Endodermal cell (in vitro differentiated cells): ENCODE measurements around the gene JMY. TPM values are rescaled to one million over a fixed set of nuclear protein-coding genes. Genes with fewer than 3 reads are reported as not detected.
"Not testable (repeated sequence)": the region's sequence is repeated elsewhere in the genome, so short reads cannot be mapped to it uniquely, and the experiment has no call there.

Source experiments
- DNase-seq: peaks from one replicate; pipeline ENCODE4 v3.0.0-alpha.2; 2017
- H3K27ac ChIP-seq: 2 replicates; pipeline ENCODE4 v1.5.1; 2013; ENCODE audit warnings: mild to moderate bottlenecking, low read depth, low read length, moderate library complexity
- H3K27me3 ChIP-seq: 2 replicates; pipeline ENCODE4 v1.6.1; 2013; ENCODE audit warnings: mild to moderate bottlenecking, low read length, moderate library complexity; ENCODE audit not compliant: insufficient read depth, control insufficient read depth, poor library complexity, severe bottlenecking
- H3K36me3 ChIP-seq: 2 replicates; pipeline ENCODE4 v1.7.0; 2013; ENCODE audit warnings: mild to moderate bottlenecking, low read length, moderate library complexity; ENCODE audit not compliant: control insufficient read depth, insufficient read depth
- H3K4me1 ChIP-seq: one replicate; pipeline ENCODE4 v1.7.0; 2013; ENCODE audit warnings: low read length; ENCODE audit not compliant: control insufficient read depth, insufficient read depth
- H3K4me3 ChIP-seq: 2 replicates; pipeline ENCODE4 v1.5.1; 2013; ENCODE audit warnings: mild to moderate bottlenecking, low read length, moderate library complexity
- H3K9ac ChIP-seq: 2 replicates; pipeline ENCODE4 v1.6.1; 2013; ENCODE audit warnings: mild to moderate bottlenecking, low read length, moderate library complexity; ENCODE audit not compliant: poor library complexity, severe bottlenecking; ENCODE audit errors: extremely low read depth
- H3K9me3 ChIP-seq: 2 replicates; pipeline ENCODE4 v1.6.1; 2013; ENCODE audit warnings: mild to moderate bottlenecking, low read length, moderate library complexity; ENCODE audit not compliant: control insufficient read depth
- H3K27ac Mint-ChIP-seq: 2 replicates; pipeline ENCODE4 v1.8.0; 2020; ENCODE audit warnings: mixed read lengths
- H3K27me3 Mint-ChIP-seq: 2 replicates; pipeline ENCODE4 v1.8.0; 2021; ENCODE audit warnings: mild to moderate bottlenecking, mixed read lengths; ENCODE audit not compliant: insufficient read depth
- H3K36me3 Mint-ChIP-seq: 2 replicates; pipeline ENCODE4 v1.8.0; 2020; ENCODE audit warnings: low read depth, mixed read lengths
- H3K4me1 Mint-ChIP-seq: 2 replicates; pipeline ENCODE4 v1.8.0; 2020; ENCODE audit warnings: mixed read lengths
- H3K4me3 Mint-ChIP-seq: 2 replicates; pipeline ENCODE4 v1.8.0; 2020; ENCODE audit warnings: mild to moderate bottlenecking, moderate library complexity, mixed read lengths
- H3K9me3 Mint-ChIP-seq: 2 replicates; pipeline ENCODE4 v1.8.0; 2020; ENCODE audit warnings: mild to moderate bottlenecking, mixed read lengths
- CTCF ChIP-seq: fragments of 200-600 bp; sonication (generic); conservative IDR thresholded peaks from 2 replicates; pipeline ENCODE4 v1.5.0; 2021; ENCODE audit warnings: antibody characterized with exemption, mild to moderate bottlenecking
- WGBS, 2 experiments: methylation state at CpG; one replicate each; pipeline versions ENCODE4 v1.1.5 to v1.1.7; 2013; ENCODE audit warnings: missing lambda C conversion rate in 2 of 2, mixed read lengths in 1 of 2; ENCODE audit not compliant: insufficient coverage in 1 of 2, insufficient read length in 1 of 2; 5-methylcytosine and 5-hydroxymethylcytosine counted together
- total RNA-seq, 2 donors: library from RNA; stranded (reverse); fragmentation: NEBNext Ultra II Directional in 1 of 2; extraction: Animal tissue kit (Norgen Biotek cat#: 25700) in 1 of 2; gene quantifications; 2 replicates in 1 of 2; 3 replicates in 1 of 2; pipeline ENCODE4 v1.2.1, GENCODE V29; 2021

Gene JMY
- total RNA-seq, 2 donors from 2014 or later = 19.4 to 20.8 TPM

GRCh38 chr5:79242242-79243039 is 6.5 kb downstream of the JMY start:
- H3K36me3 ChIP-seq = no peaks in the 10 kb centered on the region
- no peak overlapping the region for H3K9ac ChIP-seq
- H3K9me3 Mint-ChIP-seq = no peaks in the 10 kb centered on the region
- no peaks in the 10 kb centered on the region for H3K27me3 Mint-ChIP-seq
- no peaks in the 10 kb centered on the region for H3K4me1 ChIP-seq
- no peak for DNase-seq
- H3K4me3 ChIP-seq = no peak overlapping the region
- peak overlapping the region; percentile 9 for H3K27ac Mint-ChIP-seq
- no peaks in the 10 kb centered on the region for H3K9me3 ChIP-seq
- H3K27ac ChIP-seq = no peak overlapping the region
- WGBS, 2 experiments = 84 to 94% methylated on average over 3 to 5 of the region's 5 CpGs
- no peak for TF ChIP-seq CTCF
- H3K4me3 Mint-ChIP-seq = no peak overlapping the region
- H3K4me1 Mint-ChIP-seq = peaks cover 31% of the 10 kb centered on the region
- H3K27me3 ChIP-seq = no peaks in the 10 kb centered on the region
- H3K36me3 Mint-ChIP-seq = peaks cover 6% of the 10 kb centered on the region

- no peaks in the 10 kb centered on the region for H3K27me3 ChIP-seq
- no peaks in the 10 kb centered on the region for H3K4me1 ChIP-seq
- no peak overlapping the region for H3K4me3 ChIP-seq
- H3K27ac Mint-ChIP-seq = no peak overlapping the region
- no peaks in the 10 kb centered on the region for H3K36me3 ChIP-seq
- H3K27me3 Mint-ChIP-seq = no peaks in the 10 kb centered on the region
- peaks cover 6% of the 10 kb centered on the region for H3K36me3 Mint-ChIP-seq
- no peak overlapping the region for H3K9ac ChIP-seq
- H3K27ac ChIP-seq = no peak overlapping the region
- H3K4me3 Mint-ChIP-seq = no peak overlapping the region
- no peaks in the 10 kb centered on the region for H3K9me3 Mint-ChIP-seq
- H3K4me1 Mint-ChIP-seq = peaks cover 31% of the 10 kb centered on the region
- no peak for TF ChIP-seq CTCF
- no peak for DNase-seq
- WGBS, 2 experiments = 88% methylated on average over 1 of the region's 1 CpG; no CpG with 5 or more reads in 1 of the 2 experiments
- H3K9me3 ChIP-seq = no peaks in the 10 kb centered on the region
Measured at GRCh38 chr5:79243224-79243623, 7.3 kb downstream of the JMY start.

GRCh38 chr5:79254067-79254466 is 18.1 kb downstream of the JMY start:
- DNase-seq, H3K4me3 Mint-ChIP-seq, H3K4me1 ChIP-seq, H3K27me3 ChIP-seq, H3K36me3 ChIP-seq, H3K4me3 ChIP-seq, H3K9me3 ChIP-seq, H3K9me3 Mint-ChIP-seq, H3K27me3 Mint-ChIP-seq, H3K9ac ChIP-seq, H3K27ac ChIP-seq: not testable (repeated sequence)
- Mint-ChIP-seq H3K36me3 (peaks cover 11% of the 10 kb centered on the region), H3K4me1 (peaks cover 40% of the 10 kb centered on the region), H3K27ac (peak overlapping the region; percentile 49)
- 84 to 93% methylated on average over 6 to 8 of the region's 8 CpGs for WGBS, 2 experiments
